Measurements from ENCODE around the gene WDR91. TPM values are rescaled to one million over a fixed set of nuclear protein-coding genes. Genes with fewer than 3 reads are reported as not detected.
A peak's percentile ranks its signal among the peaks of the same experiment; 100 is the strongest.
"Not testable (repeated sequence)": the region's sequence is repeated elsewhere in the genome, so short reads cannot be mapped to it uniquely, and the experiment has no call there.

The WDR91 gene
- total RNA-seq, 2 donors from 2014 or later: 36.2 to 78.3 TPM

DNA sequence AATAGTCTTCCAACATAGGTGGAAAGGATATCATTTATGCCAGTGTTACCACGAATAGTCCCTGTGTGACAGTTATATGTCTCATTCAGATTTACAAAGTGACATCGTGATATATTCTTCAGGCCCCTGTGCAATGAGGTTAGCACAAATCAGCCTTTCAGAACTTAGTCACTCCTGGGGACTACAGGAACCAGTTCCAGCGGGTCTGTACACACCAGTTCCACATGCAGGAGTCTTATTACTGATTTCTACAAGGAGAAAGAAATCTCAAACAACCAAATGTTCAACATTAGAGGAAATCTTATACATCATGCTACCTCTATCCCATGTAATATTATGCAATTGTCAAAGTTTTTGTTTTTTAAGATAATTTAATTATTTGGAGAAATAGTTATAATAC, 4.4 kb upstream of the WDR91 start:
- ATAC-seq (ENCODE audit: insufficient number of reproducible peaks, low FRiP score, low read depth): no peak

DNA sequence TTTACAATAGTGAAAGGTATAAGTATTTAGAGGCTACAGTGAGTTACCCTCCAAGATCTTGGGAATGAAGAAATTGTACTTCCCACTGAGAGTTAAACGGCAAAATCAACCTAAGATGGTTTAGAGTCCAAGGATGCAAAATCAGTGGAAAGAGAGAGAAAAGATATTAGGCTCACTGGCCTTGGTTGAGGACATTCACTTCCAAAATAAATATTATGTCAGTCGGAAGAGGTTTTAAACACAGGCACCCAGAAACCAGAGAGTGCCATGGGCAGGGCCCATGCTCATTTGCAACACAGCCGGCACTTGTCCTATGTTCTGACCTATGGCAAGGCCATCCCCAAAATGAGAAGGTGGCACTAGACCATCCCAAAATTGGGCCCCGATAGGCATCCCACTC, 3.9 kb upstream of the WDR91 start:
- Histone ChIP-seq H3K4me1 (ENCODE audit: control insufficient read depth in 1 of 2, low read depth in 2 of 2) (peaks cover 0 to 10% of the 10 kb centered on the region in 2 donors), H3K27me3 (replicated peaks; ENCODE audit: insufficient read depth) (no peaks in the 10 kb centered on the region), H3K4me3 (no peak overlapping the region), H3K9me3 (no peaks in the 10 kb centered on the region), H3K27ac (no peak overlapping the region), H3K36me3 (no peaks in the 10 kb centered on the region)
- DNase-seq (ENCODE audit: low spot score): no peak
- no peak for ATAC-seq (ENCODE audit: insufficient number of reproducible peaks, low FRiP score, low read depth)
- TF ChIP-seq, protein P1, sequence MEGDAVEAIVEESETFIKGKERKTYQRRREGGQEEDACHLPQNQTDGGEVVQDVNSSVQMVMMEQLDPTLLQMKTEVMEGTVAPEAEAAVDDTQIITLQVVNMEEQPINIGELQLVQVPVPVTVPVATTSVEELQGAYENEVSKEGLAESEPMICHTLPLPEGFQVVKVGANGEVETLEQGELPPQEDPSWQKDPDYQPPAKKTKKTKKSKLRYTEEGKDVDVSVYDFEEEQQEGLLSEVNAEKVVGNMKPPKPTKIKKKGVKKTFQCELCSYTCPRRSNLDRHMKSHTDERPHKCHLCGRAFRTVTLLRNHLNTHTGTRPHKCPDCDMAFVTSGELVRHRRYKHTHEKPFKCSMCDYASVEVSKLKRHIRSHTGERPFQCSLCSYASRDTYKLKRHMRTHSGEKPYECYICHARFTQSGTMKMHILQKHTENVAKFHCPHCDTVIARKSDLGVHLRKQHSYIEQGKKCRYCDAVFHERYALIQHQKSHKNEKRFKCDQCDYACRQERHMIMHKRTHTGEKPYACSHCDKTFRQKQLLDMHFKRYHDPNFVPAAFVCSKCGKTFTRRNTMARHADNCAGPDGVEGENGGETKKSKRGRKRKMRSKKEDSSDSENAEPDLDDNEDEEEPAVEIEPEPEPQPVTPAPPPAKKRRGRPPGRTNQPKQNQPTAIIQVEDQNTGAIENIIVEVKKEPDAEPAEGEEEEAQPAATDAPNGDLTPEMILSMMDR (IDR thresholded peaks at IDR 0.05): no peak

More for the DNA sequence above, 4.4 kb upstream of the WDR91 start:
- no peak for DNase-seq (ENCODE audit: low spot score)
- peaks cover 0 to 6% of the 10 kb centered on the region in 2 donors for H3K4me1 ChIP-seq (ENCODE audit: control insufficient read depth in 1 of 2, low read depth in 2 of 2)
- no peaks in the 10 kb centered on the region for H3K9me3 ChIP-seq
- TF ChIP-seq, protein P1 (IDR thresholded peaks at IDR 0.05): no peak
- no peaks in the 10 kb centered on the region for H3K36me3 ChIP-seq
- H3K27me3 ChIP-seq (replicated peaks; ENCODE audit: insufficient read depth): no peaks in the 10 kb centered on the region
- no peak overlapping the region for H3K27ac ChIP-seq
- H3K4me3 ChIP-seq: no peak overlapping the region

DNA sequence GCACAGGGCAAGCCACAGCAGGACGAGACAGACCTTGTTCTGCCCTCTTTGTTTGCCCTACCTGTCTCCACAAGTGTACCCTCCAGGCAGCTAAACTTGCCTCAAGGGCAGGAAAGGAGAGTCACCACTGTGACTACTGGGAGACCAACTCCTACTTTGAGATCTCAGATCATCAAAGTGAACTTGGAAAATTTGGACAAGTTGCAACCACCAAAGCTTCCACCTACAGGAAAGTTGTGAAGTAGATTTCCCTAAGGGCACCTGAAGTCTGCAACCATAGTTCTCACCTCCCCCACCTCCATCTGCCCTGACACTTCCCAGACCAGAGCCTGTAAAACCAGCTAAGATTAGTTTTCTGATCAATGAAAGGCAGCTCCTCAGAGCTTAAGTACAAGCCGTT, 2.5 kb upstream of the WDR91 start:
- TF ChIP-seq, protein P1 (IDR thresholded peaks at IDR 0.05): no peak

DNA sequence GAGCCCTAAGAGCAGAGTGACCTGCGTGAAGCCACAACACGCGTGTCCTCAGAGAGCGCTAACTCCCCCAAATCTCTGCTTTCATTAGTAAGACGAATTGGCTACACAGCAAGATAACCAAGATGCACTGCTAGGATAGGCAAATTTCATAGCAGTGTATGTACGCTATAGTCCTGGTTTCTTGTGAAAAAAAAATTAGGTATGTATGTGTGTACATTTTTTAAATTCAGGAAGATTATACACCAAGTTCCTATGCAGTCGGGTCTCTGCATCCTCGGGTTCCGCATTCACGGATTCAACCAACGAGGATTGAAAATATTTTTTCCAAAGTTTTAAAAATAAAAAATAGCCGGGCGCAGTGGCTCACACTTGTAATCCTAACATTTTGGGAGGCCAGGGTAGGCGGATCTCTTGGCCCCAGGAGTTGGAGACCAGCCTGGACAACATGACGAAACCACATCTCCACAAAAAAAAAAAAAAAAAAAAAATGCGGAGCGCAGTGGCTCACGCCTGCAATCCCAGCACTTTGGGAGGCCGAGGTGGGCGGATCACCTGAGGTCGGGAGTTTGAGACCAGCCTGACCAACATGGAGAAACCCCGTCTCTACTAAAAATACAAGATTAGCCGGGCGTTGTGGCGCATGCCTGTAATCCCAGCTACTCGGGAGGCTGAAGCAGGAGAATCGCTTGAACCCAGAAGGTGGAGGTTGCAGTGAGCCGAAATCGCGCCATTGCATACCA, 790 bp upstream of the WDR91 start:
- not testable (repeated sequence) for H3K27me3 ChIP-seq (replicated peaks; ENCODE audit: insufficient read depth); DNase-seq (ENCODE audit: low spot score); H3K9me3 ChIP-seq; H3K36me3 ChIP-seq
- Histone ChIP-seq H3K4me1 (ENCODE audit: control insufficient read depth in 1 of 2, low read depth in 2 of 2) (peaks cover 12 to 39% of the 10 kb centered on the region in 2 donors), H3K4me3 (peak overlapping the region; percentile 89), H3K27ac (peak overlapping the region; percentile 89 to 94)
- ATAC-seq (ENCODE audit: insufficient number of reproducible peaks, low FRiP score, low read depth): peak; percentile 16

More for the DNA sequence above, 2.5 kb upstream of the WDR91 start:
- Histone ChIP-seq H3K4me1 (ENCODE audit: control insufficient read depth in 1 of 2, low read depth in 2 of 2) (peaks cover 0 to 24% of the 10 kb centered on the region in 2 donors), H3K4me3 (no peak overlapping the region), H3K9me3 (no peaks in the 10 kb centered on the region), H3K36me3 (no peaks in the 10 kb centered on the region), H3K27ac (no peak overlapping the region), H3K27me3 (replicated peaks; ENCODE audit: insufficient read depth) (no peaks in the 10 kb centered on the region)
- ATAC-seq (ENCODE audit: insufficient number of reproducible peaks, low FRiP score, low read depth) (no peak), DNase-seq (ENCODE audit: low spot score) (no peak)

DNA sequence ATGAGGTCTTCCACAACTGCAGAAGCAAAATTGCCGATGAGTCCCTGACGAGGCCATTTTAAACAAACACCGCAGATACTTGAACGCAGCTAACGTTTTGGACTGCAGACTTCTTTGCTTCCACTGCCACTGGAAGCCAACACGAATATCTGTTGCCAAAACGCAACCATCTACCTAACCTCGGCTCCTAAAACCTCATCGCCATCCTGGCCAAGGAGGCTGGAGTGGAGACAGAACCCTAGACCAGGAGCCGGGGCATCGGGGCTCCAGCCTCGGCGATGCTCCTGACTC, 493 bp downstream of the WDR91 start:
- TF ChIP-seq, protein P1 (IDR thresholded peaks at IDR 0.05): no peak
- Histone ChIP-seq H3K9me3 (no peaks in the 10 kb centered on the region), H3K27ac (peak overlapping the region; percentile 94 to 96), H3K4me3 (peak overlapping the region; percentile 89), H3K36me3 (peaks cover 2% of the 10 kb centered on the region), H3K4me1 (ENCODE audit: control insufficient read depth in 1 of 2, low read depth in 2 of 2) (peaks cover 12 to 43% of the 10 kb centered on the region in 2 donors), H3K27me3 (replicated peaks; ENCODE audit: insufficient read depth) (no peaks in the 10 kb centered on the region)
- ATAC-seq (ENCODE audit: insufficient number of reproducible peaks, low FRiP score, low read depth) (no peak), DNase-seq (ENCODE audit: low spot score) (no peak)

All from thoracic aorta (tissue), 2 donors.